Measurements from ENCODE around the gene TBCD.

DNA sequence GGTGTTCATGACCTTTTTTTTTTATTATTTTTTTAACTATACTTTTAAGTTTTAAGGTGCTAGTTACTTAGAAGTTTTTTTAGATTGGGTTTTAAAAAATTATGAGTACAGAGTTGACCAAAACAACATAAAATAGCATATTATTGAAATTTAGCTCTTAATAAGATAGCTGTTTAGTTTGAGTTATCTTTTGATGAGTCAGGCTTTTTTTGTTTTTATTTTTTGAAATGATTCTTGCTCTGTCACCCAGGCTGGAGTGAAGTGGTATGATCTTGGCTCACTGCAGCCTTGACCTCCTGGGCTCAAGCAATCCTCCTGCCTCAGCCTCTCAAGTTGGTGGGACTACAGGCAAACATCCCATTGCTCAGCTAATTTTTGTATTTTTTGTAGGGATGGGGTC, 74.3 kb downstream of the TBCD start:
- TF ChIP-seq, protein P1, sequence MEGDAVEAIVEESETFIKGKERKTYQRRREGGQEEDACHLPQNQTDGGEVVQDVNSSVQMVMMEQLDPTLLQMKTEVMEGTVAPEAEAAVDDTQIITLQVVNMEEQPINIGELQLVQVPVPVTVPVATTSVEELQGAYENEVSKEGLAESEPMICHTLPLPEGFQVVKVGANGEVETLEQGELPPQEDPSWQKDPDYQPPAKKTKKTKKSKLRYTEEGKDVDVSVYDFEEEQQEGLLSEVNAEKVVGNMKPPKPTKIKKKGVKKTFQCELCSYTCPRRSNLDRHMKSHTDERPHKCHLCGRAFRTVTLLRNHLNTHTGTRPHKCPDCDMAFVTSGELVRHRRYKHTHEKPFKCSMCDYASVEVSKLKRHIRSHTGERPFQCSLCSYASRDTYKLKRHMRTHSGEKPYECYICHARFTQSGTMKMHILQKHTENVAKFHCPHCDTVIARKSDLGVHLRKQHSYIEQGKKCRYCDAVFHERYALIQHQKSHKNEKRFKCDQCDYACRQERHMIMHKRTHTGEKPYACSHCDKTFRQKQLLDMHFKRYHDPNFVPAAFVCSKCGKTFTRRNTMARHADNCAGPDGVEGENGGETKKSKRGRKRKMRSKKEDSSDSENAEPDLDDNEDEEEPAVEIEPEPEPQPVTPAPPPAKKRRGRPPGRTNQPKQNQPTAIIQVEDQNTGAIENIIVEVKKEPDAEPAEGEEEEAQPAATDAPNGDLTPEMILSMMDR (conservative IDR thresholded peaks at IDR 0.05 in 1 of 2, IDR thresholded peaks at IDR 0.05 in 1 of 2; ENCODE audit: low read depth in 1 of 2, low read length in 2 of 2), result no peak
- TF ChIP-seq EZH2 (IDR thresholded peaks at IDR 0.05; ENCODE audit: low read length, missing control alignments), result no peak

Measured in fibroblast of lung (primary cell).